ENCODE measurements around the gene MTCL1. TPM values are rescaled to one million over a fixed set of nuclear protein-coding genes. Genes with fewer than 3 reads are reported as not detected.

Gene MTCL1
- total RNA-seq, 4 donors from 2014 or later = 12.3 to 35.9 (median 26.1) TPM

DNA sequence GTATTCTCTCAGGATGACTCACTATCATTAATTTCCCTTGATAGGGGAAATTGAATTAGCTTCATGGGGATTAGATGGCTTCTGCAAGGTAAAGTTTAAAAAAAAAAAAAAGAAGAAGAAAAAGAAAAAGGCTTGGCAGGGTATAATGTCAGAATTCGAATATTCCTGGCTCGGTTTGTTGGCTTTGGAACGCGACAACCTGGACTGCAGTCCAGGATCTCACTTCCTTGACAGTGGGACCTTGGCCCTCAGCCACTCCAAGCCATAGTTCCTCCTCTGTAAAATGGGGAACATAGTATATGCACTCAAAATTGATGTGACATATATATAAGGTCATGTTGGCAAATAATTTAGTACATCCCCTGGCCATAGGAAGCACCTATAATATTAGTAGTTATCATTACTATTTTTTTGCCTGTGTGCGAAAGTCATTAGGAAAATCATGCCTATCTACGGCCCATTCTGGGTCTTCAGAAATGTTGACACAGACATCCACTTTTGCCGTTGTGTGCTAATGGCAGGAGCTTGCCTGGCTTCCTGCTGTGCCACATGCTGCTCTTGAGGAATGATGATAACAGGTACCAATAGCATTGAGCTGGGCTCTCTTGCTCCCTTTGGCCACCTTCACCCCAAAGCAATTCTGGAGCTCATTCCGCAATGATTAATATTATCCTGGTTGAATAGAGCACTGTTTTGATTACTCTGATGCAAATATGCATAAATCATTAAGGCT lies 97.9 kb downstream of the MTCL1 start:
- no peaks in the 10 kb centered on the region for H3K9me3 ChIP-seq
- peak overlapping the region in 1 of 4 donors; percentile 82 for H3K27ac ChIP-seq
- H3K36me3 ChIP-seq = no peaks in the 10 kb centered on the region
- no peak for DNase-seq
- no peak for TF ChIP-seq EP300 (IDR thresholded peaks at IDR 0.05; ENCODE audit: low read depth)
- TF ChIP-seq, protein P1, sequence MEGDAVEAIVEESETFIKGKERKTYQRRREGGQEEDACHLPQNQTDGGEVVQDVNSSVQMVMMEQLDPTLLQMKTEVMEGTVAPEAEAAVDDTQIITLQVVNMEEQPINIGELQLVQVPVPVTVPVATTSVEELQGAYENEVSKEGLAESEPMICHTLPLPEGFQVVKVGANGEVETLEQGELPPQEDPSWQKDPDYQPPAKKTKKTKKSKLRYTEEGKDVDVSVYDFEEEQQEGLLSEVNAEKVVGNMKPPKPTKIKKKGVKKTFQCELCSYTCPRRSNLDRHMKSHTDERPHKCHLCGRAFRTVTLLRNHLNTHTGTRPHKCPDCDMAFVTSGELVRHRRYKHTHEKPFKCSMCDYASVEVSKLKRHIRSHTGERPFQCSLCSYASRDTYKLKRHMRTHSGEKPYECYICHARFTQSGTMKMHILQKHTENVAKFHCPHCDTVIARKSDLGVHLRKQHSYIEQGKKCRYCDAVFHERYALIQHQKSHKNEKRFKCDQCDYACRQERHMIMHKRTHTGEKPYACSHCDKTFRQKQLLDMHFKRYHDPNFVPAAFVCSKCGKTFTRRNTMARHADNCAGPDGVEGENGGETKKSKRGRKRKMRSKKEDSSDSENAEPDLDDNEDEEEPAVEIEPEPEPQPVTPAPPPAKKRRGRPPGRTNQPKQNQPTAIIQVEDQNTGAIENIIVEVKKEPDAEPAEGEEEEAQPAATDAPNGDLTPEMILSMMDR (IDR thresholded peaks at IDR 0.05) = no peak
- no peak for TF ChIP-seq POLR2AphosphoS5 (IDR thresholded peaks at IDR 0.05)
- TF ChIP-seq POLR2A (IDR thresholded peaks at IDR 0.05) = no peak
- intact Hi-C loops (cut with DNase I; ENCODE audit: low total_unique reads) (loop anchor here (10.0 kb wide), 1 partner anchor 1078 kb away; no protein-coding TSS in a partner anchor), in situ Hi-C loops (cut with MboI; ENCODE audit: low pct_ligation_motif_present in 1 of 4, low pct_unique_long_range_greater_than_20kb in 1 of 4, low sequenced_read_pairs in 3 of 4) (no loop called here)
- peaks cover 8 to 11% (median 9%) of the 10 kb centered on the region in 4 donors for H3K4me1 ChIP-seq
- H3K4me3 ChIP-seq = no peak overlapping the region
- 64 to 79% methylated on average over 6 to 8 of the region's 8 CpGs for WGBS, 2 donors (ENCODE audit: low coverage in 1 of 2)
- H3K27me3 ChIP-seq = no peaks in the 10 kb centered on the region

DNA sequence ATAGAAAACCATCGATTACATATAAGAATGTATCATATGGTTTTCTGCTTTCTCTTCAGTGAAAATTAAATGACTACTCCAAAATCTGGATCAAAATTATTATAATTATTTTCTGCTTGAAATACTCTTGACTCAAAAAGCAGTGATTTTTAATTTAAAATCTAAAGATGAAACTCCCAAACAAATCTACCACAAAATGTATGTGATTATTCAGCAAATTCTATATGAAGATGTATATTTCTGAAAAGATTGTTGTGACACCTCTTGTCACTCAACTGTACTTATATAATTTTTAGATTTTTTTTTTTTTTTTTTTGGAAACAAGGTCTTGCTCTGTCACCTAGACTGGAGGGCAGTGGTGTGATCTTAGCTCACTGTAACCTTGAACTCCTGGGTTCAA lies 98.6 kb downstream of the MTCL1 start:
- H3K4me1 ChIP-seq = peaks cover 4 to 7% (median 5%) of the 10 kb centered on the region in 4 donors
- intact Hi-C loops (cut with DNase I; ENCODE audit: low total_unique reads) (loop anchor here (10.0 kb wide), 1 partner anchor 1079 kb away; no protein-coding TSS in a partner anchor), in situ Hi-C loops (cut with MboI; ENCODE audit: low pct_ligation_motif_present in 1 of 4, low pct_unique_long_range_greater_than_20kb in 1 of 4, low sequenced_read_pairs in 3 of 4) (no loop called here)
- no peak overlapping the region for H3K4me3 ChIP-seq
- no peak for DNase-seq
- H3K36me3 ChIP-seq = no peaks in the 10 kb centered on the region
- no peaks in the 10 kb centered on the region for H3K27me3 ChIP-seq
- H3K9me3 ChIP-seq = no peaks in the 10 kb centered on the region
- no peak for TF ChIP-seq POLR2AphosphoS5 (IDR thresholded peaks at IDR 0.05)
- WGBS, 2 donors (ENCODE audit: low coverage in 1 of 2) = 89 to 100% methylated on average over 1 of the region's 1 CpG
- no peak overlapping the region for H3K27ac ChIP-seq

DNA sequence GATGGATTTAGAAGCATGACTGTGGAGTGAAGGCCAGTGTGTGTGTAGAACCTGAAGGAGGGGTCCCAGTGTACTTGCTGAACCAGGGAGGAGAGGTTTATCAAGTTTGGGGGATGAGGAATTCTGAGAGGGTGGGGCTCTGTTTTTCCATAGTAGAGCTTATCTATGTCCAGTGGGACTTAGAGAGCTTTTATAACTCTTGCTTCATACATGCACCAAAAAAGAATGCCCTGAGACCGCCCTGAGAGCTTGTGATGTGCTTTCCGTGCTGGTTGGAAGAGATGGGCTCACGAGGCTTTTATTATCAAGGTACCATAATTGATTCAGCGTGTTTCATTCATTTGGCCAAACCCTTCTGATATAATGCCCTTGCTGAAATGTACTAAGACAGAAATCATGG lies 100.2 kb downstream of the MTCL1 start:
- no peaks in the 10 kb centered on the region for H3K9me3 ChIP-seq
- no peaks in the 10 kb centered on the region for H3K27me3 ChIP-seq
- WGBS, 2 donors (ENCODE audit: low coverage in 1 of 2) = 88 to 95% methylated on average over 4 of the region's 4 CpGs
- TF ChIP-seq EP300 (IDR thresholded peaks at IDR 0.05; ENCODE audit: low read depth) (no peak), POLR2AphosphoS5 (IDR thresholded peaks at IDR 0.05) (no peak), POLR2A (IDR thresholded peaks at IDR 0.05) (no peak)
- TF ChIP-seq, protein P1 (IDR thresholded peaks at IDR 0.05) = no peak
- H3K4me3 ChIP-seq = no peak overlapping the region
- in situ Hi-C loops (cut with MboI; ENCODE audit: low pct_ligation_motif_present in 1 of 4, low pct_unique_long_range_greater_than_20kb in 1 of 4, low sequenced_read_pairs in 3 of 4) (no loop called here), intact Hi-C loops (cut with DNase I; ENCODE audit: low total_unique reads) (loop anchor here (10.0 kb wide), 1 partner anchor 1081 kb away; no protein-coding TSS in a partner anchor)
- H3K27ac ChIP-seq = no peak overlapping the region
- no peaks in the 10 kb centered on the region for H3K36me3 ChIP-seq
- DNase-seq = no peak
- H3K4me1 ChIP-seq = peaks cover 0 to 4% (median 0%) of the 10 kb centered on the region in 4 donors

DNA sequence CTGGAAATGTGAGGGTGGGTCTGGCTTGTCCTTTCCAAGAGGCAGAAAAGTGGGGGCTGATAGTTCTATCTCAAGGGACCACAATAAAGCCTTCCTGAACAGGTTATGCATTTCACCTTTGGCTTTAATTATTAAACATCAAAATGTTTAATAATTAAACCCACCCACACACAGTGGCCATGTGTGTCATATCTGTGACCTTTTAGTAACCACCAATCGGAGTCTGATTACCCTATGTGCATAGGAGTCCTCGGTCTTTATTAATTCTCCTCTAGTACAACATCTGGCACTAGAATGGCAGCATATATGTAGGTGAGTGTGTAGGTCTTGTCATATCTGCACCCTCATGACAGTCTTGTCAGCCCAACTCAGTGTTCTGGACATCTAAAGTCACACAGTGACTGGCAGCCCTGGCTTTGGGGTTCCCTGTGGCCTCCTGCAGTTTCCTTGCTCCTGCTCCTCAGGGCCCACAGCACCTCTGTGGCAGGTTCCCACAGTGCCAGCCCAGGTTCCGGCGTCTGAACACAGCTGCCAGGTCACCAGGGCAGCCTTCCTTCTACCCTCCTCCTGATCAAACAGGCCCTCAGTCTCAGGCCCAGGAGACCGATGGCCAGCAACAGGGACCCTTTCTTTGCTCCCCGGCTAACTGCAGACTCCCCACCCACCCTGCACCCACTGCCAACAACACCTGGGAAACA lies 100.9 kb downstream of the MTCL1 start:
- Histone ChIP-seq H3K27me3 (no peaks in the 10 kb centered on the region), H3K9me3 (no peaks in the 10 kb centered on the region), H3K36me3 (no peaks in the 10 kb centered on the region), H3K27ac (no peak overlapping the region), H3K4me1 (no peaks in the 10 kb centered on the region), H3K4me3 (no peak overlapping the region)
- in situ Hi-C loops (cut with MboI; ENCODE audit: low pct_ligation_motif_present in 1 of 4, low pct_unique_long_range_greater_than_20kb in 1 of 4, low sequenced_read_pairs in 3 of 4) (no loop called here), intact Hi-C loops (cut with DNase I; ENCODE audit: low total_unique reads) (loop anchor here (10.0 kb wide), 1 partner anchor 1081 kb away; no protein-coding TSS in a partner anchor)
- WGBS, 2 donors (ENCODE audit: low coverage in 1 of 2) = 90% methylated on average over 6 of the region's 6 CpGs; no CpG with 5 or more reads in 1 of the 2 donors
- TF ChIP-seq EP300 (IDR thresholded peaks at IDR 0.05; ENCODE audit: low read depth) = no peak
- no peak for TF ChIP-seq POLR2AphosphoS5 (IDR thresholded peaks at IDR 0.05)
- no peak for TF ChIP-seq POLR2A (IDR thresholded peaks at IDR 0.05)
- TF ChIP-seq, protein P1 (IDR thresholded peaks at IDR 0.05) = no peak
- no peak for DNase-seq
